ENCODE results near the gene RHCG.

The RHCG gene

GRCh38 chr15:89455535-89455934, 40.8 kb downstream of the RHCG start:
- H3K27ac ChIP-seq (ENCODE audit: low read length) = no peak overlapping the region
- H3K9ac ChIP-seq (ENCODE audit: low read length) = no peak overlapping the region
- no peak overlapping the region for H2AFZ ChIP-seq (ENCODE audit: low read length)
- no peaks in the 10 kb centered on the region for H3K27me3 ChIP-seq (replicated peaks; ENCODE audit: insufficient read depth, low read length)
- 0 out of 2 replicates have a peak, but pooled peaks cover 5% of the 10 kb centered on the region for H3K4me1 ChIP-seq (ENCODE audit: low read length)
- H3K36me3 ChIP-seq (replicated peaks; ENCODE audit: insufficient read depth, low read length) = no peaks in the 10 kb centered on the region
- H3K4me2 ChIP-seq (ENCODE audit: low read depth, low read length) = no peak overlapping the region
- H3K4me3 ChIP-seq (ENCODE audit: low read length) = no peak overlapping the region
- no peaks in the 10 kb centered on the region for H3K9me3 ChIP-seq (replicated peaks; ENCODE audit: insufficient read depth, low read length)
- TF ChIP-seq CTCF (IDR thresholded peaks at IDR 0.05; ENCODE audit: low read length) (no peak), EZH2phosphoT487 (IDR thresholded peaks at IDR 0.05; ENCODE audit: low read length) (no peak), EZH2 (optimal IDR thresholded peaks at IDR 0.05; ENCODE audit: low read depth, low read length) (no peak)
- H3F3A ChIP-seq (ENCODE audit: insufficient read depth, low read length) = no peaks in the 10 kb centered on the region
- DNase-seq = no peak
- no peaks in the 10 kb centered on the region for H4K20me1 ChIP-seq (ENCODE audit: insufficient read depth, low read length)
- no peaks in the 10 kb centered on the region for H3K9me2 ChIP-seq (replicated peaks; ENCODE audit: insufficient read depth, low read length)
- no peaks in the 10 kb centered on the region for H3K79me2 ChIP-seq (ENCODE audit: low read length)

GRCh38 chr15:89452330-89452836, 44.0 kb downstream of the RHCG start:
- Histone ChIP-seq H4K20me1 (ENCODE audit: insufficient read depth, low read length) (no peaks in the 10 kb centered on the region), H2AFZ (ENCODE audit: low read length) (no peak overlapping the region)

GRCh38 chr15:89451846-89452245, 44.5 kb downstream of the RHCG start:
- Histone ChIP-seq H2AFZ (ENCODE audit: low read length) (no peak overlapping the region), H3K4me1 (ENCODE audit: low read length) (0 out of 2 replicates have a peak, but pooled peaks cover 2% of the 10 kb centered on the region), H3K27ac (ENCODE audit: low read length) (no peak overlapping the region), H3K79me2 (ENCODE audit: low read length) (no peaks in the 10 kb centered on the region), H3K9me2 (replicated peaks; ENCODE audit: insufficient read depth, low read length) (no peaks in the 10 kb centered on the region), H3K9ac (ENCODE audit: low read length) (no peak overlapping the region), H3K36me3 (replicated peaks; ENCODE audit: insufficient read depth, low read length) (no peaks in the 10 kb centered on the region), H4K20me1 (ENCODE audit: insufficient read depth, low read length) (no peaks in the 10 kb centered on the region), H3K27me3 (replicated peaks; ENCODE audit: insufficient read depth, low read length) (no peaks in the 10 kb centered on the region), H3F3A (ENCODE audit: insufficient read depth, low read length) (no peaks in the 10 kb centered on the region), H3K9me3 (replicated peaks; ENCODE audit: insufficient read depth, low read length) (no peaks in the 10 kb centered on the region), H3K4me2 (ENCODE audit: low read depth, low read length) (no peak overlapping the region), H3K4me3 (ENCODE audit: low read length) (no peak overlapping the region)
- TF ChIP-seq EZH2phosphoT487 (IDR thresholded peaks at IDR 0.05; ENCODE audit: low read length) (no peak), EZH2 (optimal IDR thresholded peaks at IDR 0.05; ENCODE audit: low read depth, low read length) (no peak), CTCF (IDR thresholded peaks at IDR 0.05; ENCODE audit: low read length) (no peak)
- DNase-seq = no peak

More at GRCh38 chr15:89452330-89452836, 44.0 kb downstream of the RHCG start:
- no peak for DNase-seq
- H3K4me3 ChIP-seq (ENCODE audit: low read length) = no peak overlapping the region
- 0 out of 2 replicates have a peak, but pooled peaks cover 5% of the 10 kb centered on the region for H3K4me1 ChIP-seq (ENCODE audit: low read length)
- no peaks in the 10 kb centered on the region for H3K9me2 ChIP-seq (replicated peaks; ENCODE audit: insufficient read depth, low read length)
- no peaks in the 10 kb centered on the region for H3K36me3 ChIP-seq (replicated peaks; ENCODE audit: insufficient read depth, low read length)
- TF ChIP-seq CTCF (IDR thresholded peaks at IDR 0.05; ENCODE audit: low read length) = no peak
- no peak for TF ChIP-seq EZH2phosphoT487 (IDR thresholded peaks at IDR 0.05; ENCODE audit: low read length)
- no peak for TF ChIP-seq EZH2 (optimal IDR thresholded peaks at IDR 0.05; ENCODE audit: low read depth, low read length)
- H3F3A ChIP-seq (ENCODE audit: insufficient read depth, low read length) = no peaks in the 10 kb centered on the region
- no peak overlapping the region for H3K27ac ChIP-seq (ENCODE audit: low read length)
- no peak overlapping the region for H3K9ac ChIP-seq (ENCODE audit: low read length)
- H3K79me2 ChIP-seq (ENCODE audit: low read length) = no peaks in the 10 kb centered on the region
- no peaks in the 10 kb centered on the region for H3K9me3 ChIP-seq (replicated peaks; ENCODE audit: insufficient read depth, low read length)
- no peak overlapping the region for H3K4me2 ChIP-seq (ENCODE audit: low read depth, low read length)
- H3K27me3 ChIP-seq (replicated peaks; ENCODE audit: insufficient read depth, low read length) = no peaks in the 10 kb centered on the region
